GM23338 (cell line): ENCODE results near the gene CYFIP1.

Experiments used
- CREB1 ChIP-seq: fragments of 250-450 bp; sonication (Bioruptor Pico); IDR thresholded peaks from 2 replicates; pipeline ENCODE4 v1.5.0; 2020; ENCODE audit warnings: low read depth, mild to moderate bottlenecking, moderate library complexity
- EZH2 ChIP-seq: fragments of 200-600 bp; sonication (generic); IDR thresholded peaks from one replicate; pipeline ENCODE4 v1.8.0; 2017; ENCODE audit warnings: antibody characterized with exemption, mild to moderate bottlenecking, low read depth; ENCODE audit not compliant: unreplicated experiment
- EZH2phosphoT487 ChIP-seq: fragments of 200-600 bp; sonication (generic); IDR thresholded peaks from one replicate; pipeline ENCODE4 v1.8.1; 2018; ENCODE audit warnings: antibody characterized with exemption; ENCODE audit not compliant: unreplicated experiment
- JUNB ChIP-seq: IDR thresholded peaks from one replicate; pipeline ENCODE4 v1.6.1; 2016; ENCODE audit warnings: antibody characterized with exemption; ENCODE audit not compliant: unreplicated experiment
- POLR2AphosphoS5 ChIP-seq: IDR thresholded peaks from 2 replicates; pipeline ENCODE4 v1.6.1; 2016; ENCODE audit warnings: antibody characterized with exemption, low read depth
- TF ChIP-seq, protein P1 (sequence below): fragments of 250-450 bp; sonication (Bioruptor Pico); IDR thresholded peaks from 2 replicates; pipeline ENCODE4 v1.5.0; 2020; ENCODE audit warnings: mild to moderate bottlenecking, moderate library complexity
- TF ChIP-seq, protein P2 (sequence below), 2 experiments: fragments of 200-600 bp in 1 of 2; sonication (generic) in 1 of 2; conservative IDR thresholded peaks; 2 replicates each; pipeline versions ENCODE4 v1.5.1 to v1.6.1; 2016 to 2017; ENCODE audit warnings: antibody characterized with exemption in 2 of 2, low read depth in 2 of 2, mild to moderate bottlenecking in 2 of 2, moderate library complexity in 1 of 2
- TF ChIP-seq, protein P3 (sequence below): IDR thresholded peaks from one replicate; pipeline ENCODE4 v1.6.1; 2018; ENCODE audit warnings: antibody characterized with exemption; ENCODE audit not compliant: unreplicated experiment

DNA sequence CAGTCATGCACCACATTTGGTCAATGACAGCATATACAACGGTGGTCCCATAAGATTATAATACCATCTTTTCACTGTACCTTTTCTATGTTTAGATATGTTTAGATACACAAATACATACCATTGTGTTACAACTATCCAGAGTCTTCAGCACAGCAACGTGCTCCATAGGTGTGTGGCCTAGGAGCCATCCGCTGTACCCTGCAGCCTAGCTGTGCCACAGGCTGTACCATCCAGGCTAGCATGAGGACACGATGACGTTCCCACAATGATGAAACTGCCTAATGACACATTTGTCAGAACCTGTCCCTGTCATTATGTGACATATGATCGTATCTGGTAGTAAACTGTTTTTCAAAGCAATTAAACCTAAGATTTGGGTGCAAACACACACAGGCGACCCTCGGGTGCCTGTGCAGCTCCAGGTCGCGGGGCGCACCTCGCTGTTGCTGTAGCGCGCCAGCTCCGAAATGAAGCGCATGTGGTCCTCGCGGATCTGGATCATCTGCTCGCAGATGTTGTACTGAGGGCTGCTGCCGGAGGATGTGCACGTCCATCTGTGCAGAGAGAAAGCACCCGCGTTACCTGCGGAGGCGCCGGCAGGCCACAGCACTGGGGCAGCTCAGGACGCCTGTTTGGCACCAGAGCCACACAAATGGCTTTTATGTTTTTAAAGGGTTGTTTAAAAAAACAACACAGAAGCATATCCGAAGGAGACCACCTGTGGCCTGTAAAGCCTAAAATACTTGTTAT lies 48.2 kb downstream of the CYFIP1 start:
- TF ChIP-seq, protein P1, sequence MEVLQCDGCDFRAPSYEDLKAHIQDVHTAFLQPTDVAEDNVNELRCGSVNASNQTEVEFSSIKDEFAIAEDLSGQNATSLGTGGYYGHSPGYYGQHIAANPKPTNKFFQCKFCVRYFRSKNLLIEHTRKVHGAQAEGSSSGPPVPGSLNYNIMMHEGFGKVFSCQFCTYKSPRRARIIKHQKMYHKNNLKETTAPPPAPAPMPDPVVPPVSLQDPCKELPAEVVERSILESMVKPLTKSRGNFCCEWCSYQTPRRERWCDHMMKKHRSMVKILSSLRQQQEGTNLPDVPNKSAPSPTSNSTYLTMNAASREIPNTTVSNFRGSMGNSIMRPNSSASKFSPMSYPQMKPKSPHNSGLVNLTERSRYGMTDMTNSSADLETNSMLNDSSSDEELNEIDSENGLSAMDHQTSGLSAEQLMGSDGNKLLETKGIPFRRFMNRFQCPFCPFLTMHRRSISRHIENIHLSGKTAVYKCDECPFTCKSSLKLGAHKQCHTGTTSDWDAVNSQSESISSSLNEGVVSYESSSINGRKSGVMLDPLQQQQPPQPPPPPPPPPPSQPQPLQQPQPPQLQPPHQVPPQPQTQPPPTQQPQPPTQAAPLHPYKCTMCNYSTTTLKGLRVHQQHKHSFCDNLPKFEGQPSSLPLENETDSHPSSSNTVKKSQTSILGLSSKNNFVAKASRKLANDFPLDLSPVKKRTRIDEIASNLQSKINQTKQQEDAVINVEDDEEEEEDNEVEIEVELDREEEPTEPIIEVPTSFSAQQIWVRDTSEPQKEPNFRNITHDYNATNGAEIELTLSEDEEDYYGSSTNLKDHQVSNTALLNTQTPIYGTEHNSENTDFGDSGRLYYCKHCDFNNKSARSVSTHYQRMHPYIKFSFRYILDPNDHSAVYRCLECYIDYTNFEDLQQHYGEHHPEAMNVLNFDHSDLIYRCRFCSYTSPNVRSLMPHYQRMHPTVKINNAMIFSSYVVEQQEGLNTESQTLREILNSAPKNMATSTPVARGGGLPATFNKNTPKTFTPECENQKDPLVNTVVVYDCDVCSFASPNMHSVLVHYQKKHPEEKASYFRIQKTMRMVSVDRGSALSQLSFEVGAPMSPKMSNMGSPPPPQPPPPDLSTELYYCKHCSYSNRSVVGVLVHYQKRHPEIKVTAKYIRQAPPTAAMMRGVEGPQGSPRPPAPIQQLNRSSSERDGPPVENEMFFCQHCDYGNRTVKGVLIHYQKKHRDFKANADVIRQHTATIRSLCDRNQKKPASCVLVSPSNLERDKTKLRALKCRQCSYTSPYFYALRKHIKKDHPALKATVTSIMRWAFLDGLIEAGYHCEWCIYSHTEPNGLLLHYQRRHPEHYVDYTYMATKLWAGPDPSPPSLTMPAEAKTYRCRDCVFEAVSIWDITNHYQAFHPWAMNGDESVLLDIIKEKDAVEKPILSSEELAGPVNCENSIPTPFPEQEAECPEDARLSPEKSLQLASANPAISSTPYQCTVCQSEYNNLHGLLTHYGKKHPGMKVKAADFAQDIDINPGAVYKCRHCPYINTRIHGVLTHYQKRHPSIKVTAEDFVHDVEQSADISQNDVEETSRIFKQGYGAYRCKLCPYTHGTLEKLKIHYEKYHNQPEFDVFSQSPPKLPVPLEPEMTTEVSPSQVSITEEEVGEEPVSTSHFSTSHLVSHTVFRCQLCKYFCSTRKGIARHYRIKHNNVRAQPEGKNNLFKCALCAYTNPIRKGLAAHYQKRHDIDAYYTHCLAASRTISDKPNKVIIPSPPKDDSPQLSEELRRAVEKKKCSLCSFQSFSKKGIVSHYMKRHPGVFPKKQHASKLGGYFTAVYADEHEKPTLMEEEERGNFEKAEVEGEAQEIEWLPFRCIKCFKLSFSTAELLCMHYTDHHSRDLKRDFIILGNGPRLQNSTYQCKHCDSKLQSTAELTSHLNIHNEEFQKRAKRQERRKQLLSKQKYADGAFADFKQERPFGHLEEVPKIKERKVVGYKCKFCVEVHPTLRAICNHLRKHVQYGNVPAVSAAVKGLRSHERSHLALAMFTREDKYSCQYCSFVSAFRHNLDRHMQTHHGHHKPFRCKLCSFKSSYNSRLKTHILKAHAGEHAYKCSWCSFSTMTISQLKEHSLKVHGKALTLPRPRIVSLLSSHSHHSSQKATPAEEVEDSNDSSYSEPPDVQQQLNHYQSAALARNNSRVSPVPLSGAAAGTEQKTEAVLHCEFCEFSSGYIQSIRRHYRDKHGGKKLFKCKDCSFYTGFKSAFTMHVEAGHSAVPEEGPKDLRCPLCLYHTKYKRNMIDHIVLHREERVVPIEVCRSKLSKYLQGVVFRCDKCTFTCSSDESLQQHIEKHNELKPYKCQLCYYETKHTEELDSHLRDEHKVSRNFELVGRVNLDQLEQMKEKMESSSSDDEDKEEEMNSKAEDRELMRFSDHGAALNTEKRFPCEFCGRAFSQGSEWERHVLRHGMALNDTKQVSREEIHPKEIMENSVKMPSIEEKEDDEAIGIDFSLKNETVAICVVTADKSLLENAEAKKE: no peak
- TF ChIP-seq, protein P2, sequence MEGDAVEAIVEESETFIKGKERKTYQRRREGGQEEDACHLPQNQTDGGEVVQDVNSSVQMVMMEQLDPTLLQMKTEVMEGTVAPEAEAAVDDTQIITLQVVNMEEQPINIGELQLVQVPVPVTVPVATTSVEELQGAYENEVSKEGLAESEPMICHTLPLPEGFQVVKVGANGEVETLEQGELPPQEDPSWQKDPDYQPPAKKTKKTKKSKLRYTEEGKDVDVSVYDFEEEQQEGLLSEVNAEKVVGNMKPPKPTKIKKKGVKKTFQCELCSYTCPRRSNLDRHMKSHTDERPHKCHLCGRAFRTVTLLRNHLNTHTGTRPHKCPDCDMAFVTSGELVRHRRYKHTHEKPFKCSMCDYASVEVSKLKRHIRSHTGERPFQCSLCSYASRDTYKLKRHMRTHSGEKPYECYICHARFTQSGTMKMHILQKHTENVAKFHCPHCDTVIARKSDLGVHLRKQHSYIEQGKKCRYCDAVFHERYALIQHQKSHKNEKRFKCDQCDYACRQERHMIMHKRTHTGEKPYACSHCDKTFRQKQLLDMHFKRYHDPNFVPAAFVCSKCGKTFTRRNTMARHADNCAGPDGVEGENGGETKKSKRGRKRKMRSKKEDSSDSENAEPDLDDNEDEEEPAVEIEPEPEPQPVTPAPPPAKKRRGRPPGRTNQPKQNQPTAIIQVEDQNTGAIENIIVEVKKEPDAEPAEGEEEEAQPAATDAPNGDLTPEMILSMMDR (conservative IDR thresholded peaks at IDR 0.05; ENCODE audit: low read depth in 2 of 2): no peak
- no peak for TF ChIP-seq EZH2phosphoT487
- TF ChIP-seq POLR2AphosphoS5: no peak
- TF ChIP-seq EZH2: no peak
- no peak for TF ChIP-seq CREB1 (CRISPR knock-in tag)
- TF ChIP-seq JUNB: no peak
- TF ChIP-seq, protein P3, sequence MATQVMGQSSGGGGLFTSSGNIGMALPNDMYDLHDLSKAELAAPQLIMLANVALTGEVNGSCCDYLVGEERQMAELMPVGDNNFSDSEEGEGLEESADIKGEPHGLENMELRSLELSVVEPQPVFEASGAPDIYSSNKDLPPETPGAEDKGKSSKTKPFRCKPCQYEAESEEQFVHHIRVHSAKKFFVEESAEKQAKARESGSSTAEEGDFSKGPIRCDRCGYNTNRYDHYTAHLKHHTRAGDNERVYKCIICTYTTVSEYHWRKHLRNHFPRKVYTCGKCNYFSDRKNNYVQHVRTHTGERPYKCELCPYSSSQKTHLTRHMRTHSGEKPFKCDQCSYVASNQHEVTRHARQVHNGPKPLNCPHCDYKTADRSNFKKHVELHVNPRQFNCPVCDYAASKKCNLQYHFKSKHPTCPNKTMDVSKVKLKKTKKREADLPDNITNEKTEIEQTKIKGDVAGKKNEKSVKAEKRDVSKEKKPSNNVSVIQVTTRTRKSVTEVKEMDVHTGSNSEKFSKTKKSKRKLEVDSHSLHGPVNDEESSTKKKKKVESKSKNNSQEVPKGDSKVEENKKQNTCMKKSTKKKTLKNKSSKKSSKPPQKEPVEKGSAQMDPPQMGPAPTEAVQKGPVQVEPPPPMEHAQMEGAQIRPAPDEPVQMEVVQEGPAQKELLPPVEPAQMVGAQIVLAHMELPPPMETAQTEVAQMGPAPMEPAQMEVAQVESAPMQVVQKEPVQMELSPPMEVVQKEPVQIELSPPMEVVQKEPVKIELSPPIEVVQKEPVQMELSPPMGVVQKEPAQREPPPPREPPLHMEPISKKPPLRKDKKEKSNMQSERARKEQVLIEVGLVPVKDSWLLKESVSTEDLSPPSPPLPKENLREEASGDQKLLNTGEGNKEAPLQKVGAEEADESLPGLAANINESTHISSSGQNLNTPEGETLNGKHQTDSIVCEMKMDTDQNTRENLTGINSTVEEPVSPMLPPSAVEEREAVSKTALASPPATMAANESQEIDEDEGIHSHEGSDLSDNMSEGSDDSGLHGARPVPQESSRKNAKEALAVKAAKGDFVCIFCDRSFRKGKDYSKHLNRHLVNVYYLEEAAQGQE: no peak
